ENCODE data around the gene UBA1. TPM values are rescaled to one million over a fixed set of nuclear protein-coding genes. Genes with fewer than 3 reads are reported as not detected.

The UBA1 gene
- total and polyA plus RNA-seq, 2 of the 13 experiments (the other 11 are each of a cell fraction or from before 2014, with no cell fraction given): 93.3 to 129 TPM

GRCh38 chrX:47222751-47223350, 29.2 kb downstream of the UBA1 start:
- no CpG with 5 or more reads among the region's 10 CpGs for WGBS (ENCODE audit: low lambda C conversion rate)
- ChIA-PET POLR2A (interaction anchor here (6.2 kb wide), 1 partner anchor 9 kb away, joined by 69 read pairs; the partner anchor contains the start of gene USP11), CTCF (ENCODE audit: low intra/inter-chr PET ratio, low total read pairs) (no interaction called here)
- no peak for TF ChIP-seq ZNF652 (CRISPR knock-in tag; IDR thresholded peaks at IDR 0.05; ENCODE audit: borderline replicate concordance, low read depth)
- TF ChIP-seq RNF2 (conservative IDR thresholded peaks at IDR 0.05; ENCODE audit: low read depth): no peak
- BruUV-seq (replicated peaks): no TSS peak
- FAIRE-seq (no peak), DNase-seq (ENCODE audit: low spot score) (no peak), ATAC-seq (no peak)
- Histone ChIP-seq H2AFZ (ENCODE audit: low read length) (no peak overlapping the region), H3K4me2 (ENCODE audit: low read depth, low read length) (no peak overlapping the region), H3K4me1 (ENCODE audit: insufficient read depth, low read length) (peaks cover 20% of the 10 kb centered on the region), H3K9me3 (ENCODE audit: low read length) (no peaks in the 10 kb centered on the region), H3K4me3 (replicated peaks in 1 of 3; ENCODE audit: insufficient read depth in 1 of 3, low read depth in 2 of 3, low read length in 3 of 3) (no peak overlapping the region), H3K27me3 (ENCODE audit: control insufficient read depth in 1 of 2, insufficient read depth in 2 of 2, low read length in 2 of 2) (no peaks in the 10 kb centered on the region), H3K27ac (ENCODE audit: extremely low read length, insufficient read depth, low read length) (no peak overlapping the region), H3K79me2 (ENCODE audit: insufficient read depth, low read length) (peaks cover 35% of the 10 kb centered on the region), H3K36me3 (replicated peaks in 1 of 2; ENCODE audit: control insufficient read depth in 1 of 2, insufficient read depth in 2 of 2, low read length in 2 of 2) (peaks cover 11 to 39% of the 10 kb centered on the region in 2 experiments; a peak in 4 of 5 replicates), H3K9ac (ENCODE audit: insufficient read depth, low read depth, low read length) (no peak overlapping the region), H4K20me1 (ENCODE audit: insufficient read depth, low read length) (peaks cover 24% of the 10 kb centered on the region)
- intact Hi-C loops (cut with micrococcal nuclease; ENCODE audit: unreplicated experiment) (loop anchor here (2.0 kb wide), 1 partner anchor 64 kb away; no protein-coding TSS in a partner anchor), in situ Hi-C loops (cut with HindIII; ENCODE audit: extremely low pct_ligation_motif_present, low pct_unique_long_range_greater_than_20kb) (no loop called here)

DNA sequence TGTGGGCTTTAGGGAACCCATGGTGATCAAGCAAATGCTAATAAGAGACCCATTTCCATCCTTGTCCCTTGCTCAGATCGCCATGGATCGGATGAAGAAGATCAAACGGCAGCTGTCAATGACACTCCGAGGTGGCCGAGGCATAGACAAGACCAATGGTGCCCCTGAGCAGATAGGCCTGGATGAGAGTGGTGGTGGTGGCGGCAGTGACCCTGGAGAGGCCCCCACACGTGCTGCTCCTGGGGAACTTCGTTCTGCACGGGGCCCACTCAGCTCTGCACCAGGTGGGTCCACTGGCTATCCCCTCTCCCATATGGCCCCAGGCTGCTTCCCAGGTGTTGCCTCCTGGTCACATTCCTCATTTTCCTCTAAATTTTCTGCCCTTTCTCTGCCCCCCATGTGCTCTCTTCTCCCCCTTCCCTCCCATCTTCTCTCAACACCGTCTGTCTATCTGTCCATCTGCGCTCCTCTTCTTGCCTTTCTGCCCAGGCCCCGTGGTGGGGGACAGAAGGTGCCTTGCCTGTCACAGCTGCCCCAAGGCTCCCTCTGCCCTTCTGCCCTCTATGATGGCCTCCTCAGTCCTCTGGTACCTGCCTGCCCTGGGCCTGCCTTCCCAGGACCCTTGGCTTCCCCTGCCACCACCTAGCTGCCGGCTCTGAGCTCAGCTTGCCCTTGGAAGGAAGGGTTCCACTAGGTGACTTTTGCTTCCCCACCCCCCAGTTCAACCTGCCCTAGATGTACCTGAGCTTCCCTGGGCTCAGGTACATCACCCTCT, 30.0 kb downstream of the UBA1 start:
- BruUV-seq (replicated peaks): no TSS peak
- FAIRE-seq (no peak), ATAC-seq (no peak), DNase-seq (ENCODE audit: low spot score) (no peak)
- TF ChIP-seq KAT8 (CRISPR knock-in tag; IDR thresholded peaks at IDR 0.05): no peak
- TF ChIP-seq RBFOX2 (IDR thresholded peaks at IDR 0.05; ENCODE audit: low read depth, low read length): 0 out of 2 replicates have a peak, but pooled peaks have one; percentile 25
- Histone ChIP-seq H3K9ac (ENCODE audit: insufficient read depth, low read depth, low read length) (no peak overlapping the region), H3K4me3 (replicated peaks in 1 of 3; ENCODE audit: insufficient read depth in 1 of 3, low read depth in 2 of 3, low read length in 3 of 3) (no peak overlapping the region), H3K9me3 (ENCODE audit: low read length) (no peaks in the 10 kb centered on the region), H3K4me2 (ENCODE audit: low read depth, low read length) (no peak overlapping the region), H3K27ac (ENCODE audit: extremely low read length, insufficient read depth, low read length) (no peak overlapping the region), H4K20me1 (ENCODE audit: insufficient read depth, low read length) (peaks cover 24% of the 10 kb centered on the region), H3K36me3 (replicated peaks in 1 of 2; ENCODE audit: control insufficient read depth in 1 of 2, insufficient read depth in 2 of 2, low read length in 2 of 2) (peaks cover 11 to 41% of the 10 kb centered on the region in 2 experiments; a peak in 4 of 5 replicates), H2AFZ (ENCODE audit: low read length) (no peak overlapping the region), H3K79me2 (ENCODE audit: insufficient read depth, low read length) (peaks cover 35% of the 10 kb centered on the region), H3K27me3 (ENCODE audit: control insufficient read depth in 1 of 2, insufficient read depth in 2 of 2, low read length in 2 of 2) (no peaks in the 10 kb centered on the region), H3K4me1 (ENCODE audit: insufficient read depth, low read length) (peaks cover 20% of the 10 kb centered on the region)
- ChIA-PET CTCF (ENCODE audit: low intra/inter-chr PET ratio, low total read pairs) (no interaction called here), POLR2A (no interaction called here)
- WGBS (ENCODE audit: low lambda C conversion rate): 99% methylated on average over 4 of the region's 13 CpGs
- intact Hi-C loops (cut with micrococcal nuclease; ENCODE audit: unreplicated experiment) (loop anchor here (2.0 kb wide), 1 partner anchor 63 kb away; no protein-coding TSS in a partner anchor), in situ Hi-C loops (cut with HindIII; ENCODE audit: extremely low pct_ligation_motif_present, low pct_unique_long_range_greater_than_20kb) (no loop called here)
